HG02623 (cell line): ENCODE data around the gene TMEM114.

Experiments
- ATAC-seq: cut with Tn5 transposase; IDR thresholded peaks from one replicate; pipeline ENCODE4 v1.9.1; 2021; ENCODE audit warnings: moderate library complexity; ENCODE audit not compliant: unreplicated experiment

TMEM114 gene

DNA sequence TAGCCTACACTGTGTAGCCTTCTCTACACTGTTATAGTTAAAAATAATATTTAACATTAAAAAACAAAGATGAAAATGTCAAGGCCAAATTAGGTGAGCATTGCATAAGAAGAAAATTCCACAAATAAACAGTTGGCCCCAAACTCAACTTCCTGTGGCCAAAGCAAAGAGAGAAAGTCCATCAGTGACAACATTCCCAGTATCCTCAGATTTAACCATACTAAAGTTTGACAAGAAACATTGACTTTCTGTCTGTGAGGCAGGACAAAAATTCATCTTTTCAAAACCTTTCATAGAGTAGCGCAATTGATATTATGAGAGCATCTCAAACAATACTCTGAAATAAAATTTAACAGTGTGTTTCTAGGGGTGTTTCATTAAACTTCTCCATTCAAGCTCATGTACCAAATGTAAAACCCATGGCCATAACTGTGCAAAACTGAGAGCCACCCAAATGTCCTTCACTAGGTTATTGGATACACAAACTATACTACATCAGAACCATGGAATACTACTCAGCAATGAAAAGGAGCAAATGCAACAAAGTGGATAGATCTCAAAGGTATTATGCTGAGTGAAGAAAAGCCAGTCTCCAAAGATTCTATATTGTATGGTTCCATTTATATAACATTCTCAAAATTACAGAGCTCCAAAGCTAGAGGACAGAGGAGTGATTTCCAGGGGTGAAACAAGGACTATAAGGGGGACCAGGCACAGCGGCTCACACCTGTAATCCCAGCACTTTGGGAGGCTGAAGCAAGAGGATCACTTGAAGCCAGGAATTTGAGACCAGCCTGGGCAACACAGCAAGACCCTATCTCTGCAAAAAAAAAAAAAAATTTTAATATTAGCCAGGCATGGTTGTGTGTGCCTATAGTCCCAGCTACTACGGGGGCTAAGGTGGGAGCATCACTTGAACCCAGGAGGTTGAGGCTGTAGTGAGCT is 38.7 kb downstream of the TMEM114 start:
- ATAC-seq = no peak

DNA sequence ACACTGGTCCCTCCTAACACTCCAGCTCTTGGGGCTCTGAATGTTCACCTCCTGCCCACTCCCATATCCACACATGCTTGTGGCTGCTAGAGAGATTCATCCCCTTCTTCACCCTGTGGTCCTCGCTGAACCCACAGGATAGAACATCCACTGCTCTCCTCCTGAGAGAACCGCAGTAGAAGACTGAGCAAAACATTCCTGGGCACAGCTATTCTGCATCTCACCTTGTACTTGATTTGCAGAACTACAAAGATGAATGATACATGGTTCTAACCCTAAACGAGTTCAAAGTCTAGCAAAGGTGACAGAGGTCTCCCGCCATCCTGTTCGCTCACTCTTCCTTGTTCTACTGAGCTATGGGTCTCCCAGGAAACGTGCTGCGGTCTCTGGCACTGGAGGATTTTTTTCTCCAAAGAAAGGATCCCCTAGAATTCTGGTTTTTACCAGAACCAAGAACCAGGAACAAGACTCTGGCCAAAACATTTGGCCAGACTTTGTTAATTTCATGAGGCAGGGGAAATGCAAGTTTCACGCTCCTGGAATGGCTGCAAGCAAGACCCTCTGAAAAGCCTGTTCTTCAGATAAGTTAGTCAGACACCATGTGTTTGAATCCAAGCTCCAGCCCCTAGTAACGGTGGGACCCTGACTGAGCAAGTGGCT is 39.5 kb downstream of the TMEM114 start:
- ATAC-seq = no peak

DNA sequence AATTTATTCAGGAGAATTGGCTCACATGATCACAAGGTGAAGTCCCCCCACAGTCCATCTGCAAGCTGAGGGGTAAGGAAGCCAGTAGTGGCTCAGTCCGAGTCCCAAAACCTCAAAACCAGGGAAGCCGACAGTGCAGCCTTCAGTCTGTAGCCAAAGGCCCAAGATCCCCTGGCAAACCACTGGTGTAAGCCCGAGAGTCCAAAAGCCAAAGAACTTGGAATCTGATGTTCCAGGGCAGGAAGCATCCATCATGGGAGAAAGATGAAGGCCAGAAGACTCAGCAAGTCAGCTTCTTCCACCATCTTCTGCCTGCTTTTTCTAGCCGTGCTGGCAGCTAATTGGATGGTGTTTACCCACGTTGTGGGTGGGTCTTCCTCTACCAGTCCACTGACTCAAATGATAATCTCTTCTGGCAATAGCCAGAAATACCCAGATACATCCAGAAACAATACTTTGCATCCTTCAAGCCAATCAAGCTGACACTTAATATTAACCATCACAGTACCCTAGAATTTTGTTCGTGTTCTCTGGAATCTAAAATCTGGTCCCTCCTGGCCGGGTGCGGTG is 40.4 kb downstream of the TMEM114 start:
- ATAC-seq = no peak

DNA sequence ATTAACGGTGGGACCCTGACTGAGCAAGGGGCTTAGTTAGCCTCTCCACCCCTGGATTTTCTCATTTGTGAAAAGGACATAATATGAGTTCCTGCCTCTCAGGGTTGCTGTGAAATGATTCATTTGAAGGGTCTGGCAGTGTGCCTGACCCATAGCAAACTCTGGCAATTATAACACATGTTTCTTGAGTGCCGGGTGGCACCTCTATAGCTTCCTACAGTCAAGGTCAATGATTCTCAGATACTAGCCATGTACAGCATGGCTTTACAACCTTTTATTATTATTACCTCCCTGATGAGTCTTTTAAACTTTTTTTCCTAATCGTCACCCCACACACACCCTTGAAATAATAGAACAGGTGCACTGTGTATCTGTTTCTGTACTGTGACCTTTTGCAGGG is 42.1 kb downstream of the TMEM114 start:
- no peak for ATAC-seq

DNA sequence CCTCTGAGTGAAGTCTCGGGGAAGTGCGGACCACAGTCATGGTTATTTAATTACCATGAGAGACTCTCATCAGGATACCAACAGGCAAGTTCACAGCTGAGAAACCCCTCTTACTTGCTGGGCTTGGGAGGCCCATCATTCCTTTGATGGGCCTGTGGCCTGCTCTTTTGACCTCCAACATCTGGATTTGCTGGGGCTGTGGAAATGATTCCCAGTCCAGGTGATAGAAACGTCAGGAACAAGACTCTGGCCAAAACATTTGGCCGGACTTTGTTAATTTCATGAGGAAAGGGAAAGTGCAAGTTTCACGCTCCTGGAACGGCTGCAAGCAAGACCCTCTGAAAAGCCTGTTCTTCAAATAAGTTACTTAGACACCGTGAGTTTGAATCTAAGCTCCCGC is 42.5 kb downstream of the TMEM114 start:
- ATAC-seq = no peak

DNA sequence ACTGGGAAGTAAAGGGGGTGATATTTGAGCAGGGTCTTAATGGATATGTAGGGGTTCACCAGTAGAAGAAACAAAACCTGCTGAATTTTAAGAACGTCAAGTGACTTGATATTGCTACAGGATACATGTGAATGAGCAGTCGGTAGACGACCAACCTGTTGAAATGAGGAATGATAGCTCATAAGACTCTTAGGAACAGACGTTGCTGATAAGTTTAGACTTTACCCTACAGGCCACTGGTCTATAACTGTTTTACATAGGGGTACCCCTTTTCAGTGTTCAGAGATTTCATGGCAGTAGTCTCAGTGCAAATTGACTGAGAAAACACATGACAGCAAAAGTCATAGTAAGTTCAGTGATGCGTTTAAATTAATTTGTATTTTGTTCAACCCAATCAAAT is 45.9 kb downstream of the TMEM114 start:
- ATAC-seq = no peak

DNA sequence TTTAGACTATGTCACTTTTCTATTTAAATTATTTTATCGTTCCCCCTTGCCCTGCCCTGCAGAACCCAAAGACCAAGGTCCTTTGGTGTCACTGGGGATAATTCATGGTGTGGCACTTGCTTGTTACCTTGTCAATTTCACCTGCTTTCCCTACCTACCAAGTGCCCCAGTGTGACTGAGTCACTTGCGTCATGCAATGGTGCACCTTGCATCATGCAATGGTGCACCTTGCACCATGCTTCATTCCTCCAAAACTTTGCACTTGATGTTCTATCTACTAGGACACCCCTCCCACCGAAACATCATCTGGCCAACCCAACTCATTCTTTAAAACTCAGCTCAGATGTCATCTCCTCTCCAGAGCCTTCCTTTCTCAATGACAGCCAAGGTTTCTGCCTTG is 47.1 kb downstream of the TMEM114 start:
- ATAC-seq = no peak

DNA sequence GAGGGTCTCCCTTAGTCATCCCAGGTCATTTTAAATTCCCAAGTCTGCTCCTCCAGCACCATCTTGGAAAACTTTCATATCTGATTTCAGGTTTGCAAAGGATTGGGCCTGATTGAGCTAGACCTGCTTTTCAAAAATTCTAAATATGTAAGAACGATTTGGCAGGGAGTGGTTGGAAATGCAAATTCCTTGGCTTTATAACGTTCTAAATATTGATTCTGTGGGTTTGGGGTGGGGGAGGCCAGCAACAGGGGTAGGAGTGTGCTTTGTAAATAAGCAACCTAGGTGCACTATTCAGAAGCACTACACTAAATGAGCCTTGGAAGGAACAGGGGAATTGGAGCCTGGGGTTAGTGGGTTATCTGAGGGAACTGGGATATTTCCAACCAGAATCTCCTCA is 47.9 kb downstream of the TMEM114 start:
- ATAC-seq = no peak

DNA sequence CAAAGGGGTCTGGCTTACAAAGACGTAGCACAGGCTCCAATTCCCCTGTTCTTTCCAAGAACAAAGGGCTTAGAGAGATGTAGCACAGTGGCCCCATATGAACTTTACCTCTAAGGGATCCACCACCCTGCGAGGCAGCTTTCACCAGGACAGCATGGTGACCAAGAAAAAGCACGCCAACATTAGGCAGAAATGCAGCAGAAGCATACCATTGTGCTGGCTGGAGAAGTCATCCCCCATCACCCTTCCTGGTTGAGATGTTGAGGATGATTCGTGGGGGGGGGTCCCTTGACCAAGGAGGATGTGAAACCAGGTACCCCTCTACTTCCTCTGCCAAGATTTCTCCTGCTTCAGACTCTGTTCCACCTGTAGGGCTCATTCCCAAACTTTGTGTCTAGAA is 48.4 kb downstream of the TMEM114 start:
- no peak for ATAC-seq

DNA sequence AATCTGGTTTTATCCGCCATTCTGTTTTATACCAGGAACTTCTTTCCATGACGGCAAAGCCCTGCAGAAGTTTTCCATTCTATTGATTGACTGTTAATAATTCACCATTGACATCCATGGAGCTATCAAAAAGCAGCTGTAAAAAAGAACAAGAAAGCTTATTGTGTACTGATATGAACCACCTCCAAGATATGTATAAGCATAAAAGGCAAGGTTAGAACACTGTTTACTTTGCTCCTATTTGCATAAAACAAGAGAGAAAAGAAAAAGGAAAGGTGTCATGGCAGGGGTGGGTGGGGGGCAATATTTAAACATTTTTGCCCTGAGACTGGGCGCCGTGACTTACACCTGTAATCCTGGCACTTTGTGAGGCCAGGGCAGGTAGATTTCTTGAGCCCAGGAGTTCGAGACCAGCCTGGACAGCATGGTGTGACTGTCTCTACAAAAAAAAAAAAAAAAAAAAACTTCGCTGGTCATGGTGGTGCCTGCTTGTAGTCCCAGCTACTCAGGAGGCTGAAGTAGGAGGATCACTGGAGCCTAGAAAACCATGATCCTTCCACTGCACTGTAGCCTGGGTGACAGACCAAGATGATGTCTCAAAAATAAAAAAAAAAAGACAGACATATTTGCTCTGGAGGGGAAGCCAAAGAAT is 52.5 kb downstream of the TMEM114 start:
- no peak for ATAC-seq

DNA sequence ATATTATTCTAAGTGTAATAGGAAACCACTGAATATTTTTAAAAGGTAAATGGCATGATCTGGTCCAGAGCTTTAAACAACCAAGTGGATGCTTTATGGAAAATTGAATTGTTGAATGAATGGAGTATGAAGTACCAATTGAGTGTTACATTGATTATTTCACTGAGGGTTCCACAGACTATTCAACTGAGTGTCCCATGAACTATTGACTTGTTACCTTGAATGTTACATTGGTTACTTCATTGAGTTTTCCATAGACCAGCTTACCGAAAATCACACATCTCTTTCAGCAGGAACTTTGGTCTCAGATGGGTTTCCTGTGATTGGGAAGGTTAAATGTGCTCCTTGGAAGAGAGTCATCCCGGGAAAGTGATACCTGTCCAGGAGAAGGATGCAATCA is 56.8 kb downstream of the TMEM114 start:
- no peak for ATAC-seq

DNA sequence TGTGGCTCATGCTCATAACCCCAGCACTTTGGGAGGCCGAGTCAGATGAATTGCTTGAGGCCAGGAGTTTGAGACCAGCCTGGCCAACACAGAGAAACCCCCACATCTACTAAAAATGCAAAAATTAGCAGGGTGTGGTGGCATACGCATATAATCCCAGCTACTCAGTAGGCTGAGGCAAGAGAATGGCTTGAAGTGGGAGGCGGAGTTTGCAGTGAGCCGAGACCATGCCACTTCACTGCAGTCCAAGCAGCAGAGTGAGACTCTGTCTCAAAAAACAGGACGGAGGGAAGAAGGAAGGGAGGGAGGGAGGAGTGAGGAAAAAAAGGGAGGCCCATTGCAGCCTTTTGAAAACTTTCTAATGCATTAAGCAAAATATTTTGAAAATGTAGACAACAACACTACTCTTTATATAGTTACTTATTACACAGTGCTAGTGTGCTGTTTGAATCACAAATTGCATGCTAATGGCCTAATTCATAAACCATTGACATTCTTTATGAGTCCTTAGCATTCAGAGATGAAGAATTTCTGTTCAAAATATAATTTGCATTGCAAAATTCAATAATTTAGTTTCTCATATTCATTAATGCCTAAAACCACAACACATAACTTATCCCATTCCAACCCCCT is 59.4 kb downstream of the TMEM114 start:
- no peak for ATAC-seq

DNA sequence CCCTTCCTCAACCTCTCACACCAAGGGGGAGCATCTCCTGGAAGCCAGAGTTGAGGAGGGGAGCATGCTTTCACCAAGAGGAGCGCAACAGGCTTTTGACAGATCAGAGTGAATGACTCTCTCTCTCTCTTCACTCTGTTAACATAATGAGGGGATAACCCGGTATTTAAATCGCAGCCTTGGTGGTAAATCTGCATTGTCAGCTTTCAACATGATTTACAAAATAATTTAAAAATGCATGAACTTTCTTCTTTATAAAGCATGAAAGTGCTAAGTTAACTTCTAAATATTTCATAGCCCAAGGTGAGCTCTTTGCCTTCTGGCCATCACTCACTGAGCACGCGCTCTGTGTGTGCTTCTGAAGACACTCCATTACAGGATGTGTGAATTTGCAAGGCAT is 61.8 kb downstream of the TMEM114 start:
- no peak for ATAC-seq

DNA sequence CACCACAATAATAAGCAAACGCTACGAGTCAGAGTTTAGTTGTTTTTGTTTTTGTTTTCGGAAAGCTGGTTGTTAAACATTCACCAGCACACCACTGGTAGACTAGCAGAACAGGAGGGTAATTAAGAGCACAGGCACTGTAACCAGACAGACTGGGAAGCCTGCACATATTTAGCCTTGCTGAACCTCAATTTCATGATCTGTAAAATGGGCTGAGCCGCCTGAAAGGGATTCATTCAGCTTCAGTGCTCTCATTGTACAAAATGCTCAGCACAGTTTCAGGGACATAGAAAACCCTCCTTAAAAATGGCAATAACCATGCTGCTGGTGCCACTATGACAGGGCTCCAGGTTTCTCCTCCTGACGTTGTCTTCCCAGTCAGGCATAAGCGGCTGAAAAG is 66.4 kb downstream of the TMEM114 start:
- ATAC-seq = no peak

DNA sequence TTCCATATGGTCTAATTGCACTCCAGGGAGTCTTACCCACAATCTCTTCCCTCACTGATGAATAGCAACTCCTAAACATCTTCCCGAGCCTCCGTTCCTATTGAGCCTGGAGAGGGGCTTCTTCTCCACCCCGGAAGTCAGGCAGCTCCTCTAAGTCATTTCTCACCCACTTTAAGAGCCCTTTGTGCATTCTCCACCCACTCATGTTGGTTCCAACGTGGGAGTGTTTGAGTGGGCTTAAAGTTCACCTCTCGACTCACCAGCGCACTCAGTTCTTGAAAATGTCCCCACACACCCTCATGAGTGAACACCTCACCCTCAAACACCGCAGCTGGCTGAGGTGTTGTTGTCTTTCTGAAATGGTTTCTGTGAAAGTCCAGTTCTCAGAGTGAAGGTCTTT is 67.6 kb downstream of the TMEM114 start:
- no peak for ATAC-seq

DNA sequence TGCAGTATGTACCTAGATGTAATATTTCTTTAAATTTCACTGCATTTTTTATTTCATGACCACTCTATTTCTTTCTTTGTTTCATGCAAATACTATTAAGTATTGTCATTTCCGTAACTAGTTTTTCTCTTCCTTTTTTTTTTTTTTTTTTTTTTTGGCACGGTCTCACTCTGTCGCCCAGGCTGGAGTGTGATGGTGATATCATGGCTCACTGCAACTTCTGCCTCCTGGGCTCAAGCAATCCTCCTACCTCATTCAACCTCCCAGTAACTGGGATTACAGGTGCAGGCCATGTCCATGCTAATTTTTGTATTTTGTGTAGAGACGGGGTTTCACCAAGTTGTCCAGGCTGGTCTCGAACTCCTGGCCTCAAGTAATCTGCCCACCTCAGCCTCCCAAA is 70.7 kb downstream of the TMEM114 start:
- no peak for ATAC-seq
